ENCODE data around the gene CMTM5. TPM values are rescaled to one million over a fixed set of nuclear protein-coding genes. Genes with fewer than 3 reads are reported as not detected.
A peak's percentile ranks its signal among the peaks of the same experiment; 100 is the strongest.

The CMTM5 gene
- total RNA-seq, 1 donor = not detected

GRCh38 chr14:23353433-23353780, 23.4 kb upstream of the CMTM5 start:
- Histone ChIP-seq H3K27me3 (ENCODE audit: insufficient read depth, low read length) (no peaks in the 10 kb centered on the region), H3K27ac (ENCODE audit: low read depth, low read length) (no peak overlapping the region), H3K4me3 (ENCODE audit: insufficient read depth, low read length) (no peak overlapping the region), H3K36me3 (ENCODE audit: insufficient read depth, low read length) (peaks cover 12% of the 10 kb centered on the region), H2AFZ (ENCODE audit: low read length) (no peak overlapping the region), H3K79me2 (ENCODE audit: insufficient read depth, low read length) (no peaks in the 10 kb centered on the region), H3K9me3 (ENCODE audit: low read depth, low read length) (no peaks in the 10 kb centered on the region), H3K4me1 (ENCODE audit: insufficient read depth, low read length) (peaks cover 7% of the 10 kb centered on the region), H4K20me1 (ENCODE audit: insufficient read depth, low read length) (peaks cover 5% of the 10 kb centered on the region), H3K4me2 (ENCODE audit: insufficient read depth, low read length) (peak overlapping the region; percentile 83)
- peak; percentile 62 for DNase-seq (ENCODE audit: insufficient read length, low spot score, missing footprints)
- TF ChIP-seq, protein P1, sequence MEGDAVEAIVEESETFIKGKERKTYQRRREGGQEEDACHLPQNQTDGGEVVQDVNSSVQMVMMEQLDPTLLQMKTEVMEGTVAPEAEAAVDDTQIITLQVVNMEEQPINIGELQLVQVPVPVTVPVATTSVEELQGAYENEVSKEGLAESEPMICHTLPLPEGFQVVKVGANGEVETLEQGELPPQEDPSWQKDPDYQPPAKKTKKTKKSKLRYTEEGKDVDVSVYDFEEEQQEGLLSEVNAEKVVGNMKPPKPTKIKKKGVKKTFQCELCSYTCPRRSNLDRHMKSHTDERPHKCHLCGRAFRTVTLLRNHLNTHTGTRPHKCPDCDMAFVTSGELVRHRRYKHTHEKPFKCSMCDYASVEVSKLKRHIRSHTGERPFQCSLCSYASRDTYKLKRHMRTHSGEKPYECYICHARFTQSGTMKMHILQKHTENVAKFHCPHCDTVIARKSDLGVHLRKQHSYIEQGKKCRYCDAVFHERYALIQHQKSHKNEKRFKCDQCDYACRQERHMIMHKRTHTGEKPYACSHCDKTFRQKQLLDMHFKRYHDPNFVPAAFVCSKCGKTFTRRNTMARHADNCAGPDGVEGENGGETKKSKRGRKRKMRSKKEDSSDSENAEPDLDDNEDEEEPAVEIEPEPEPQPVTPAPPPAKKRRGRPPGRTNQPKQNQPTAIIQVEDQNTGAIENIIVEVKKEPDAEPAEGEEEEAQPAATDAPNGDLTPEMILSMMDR (IDR thresholded peaks at IDR 0.05; ENCODE audit: extremely low read depth, low read depth, low read length) = no peak

DNA sequence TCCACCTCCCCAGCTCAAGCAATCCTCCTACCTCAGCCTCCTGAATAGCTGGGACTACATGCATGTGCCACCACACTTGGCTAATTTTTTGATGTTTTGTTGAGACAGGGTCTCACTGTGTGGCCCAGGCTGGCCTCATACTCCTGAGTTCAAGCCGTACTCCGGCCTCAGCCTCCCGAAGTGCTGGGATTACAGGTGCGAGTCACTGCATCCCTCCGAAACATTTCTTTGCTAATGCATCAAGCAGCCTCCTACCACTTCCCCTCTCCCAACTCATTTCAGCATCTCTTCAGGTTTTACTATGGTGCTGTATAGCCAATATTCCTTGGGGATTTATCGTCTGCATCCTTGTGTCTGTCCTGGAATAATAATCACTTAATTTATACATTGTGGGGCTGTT, 21.9 kb upstream of the CMTM5 start:
- H3K27ac ChIP-seq (ENCODE audit: low read depth, low read length) = no peak overlapping the region
- no peak overlapping the region for H2AFZ ChIP-seq (ENCODE audit: low read length)
- H4K20me1 ChIP-seq (ENCODE audit: insufficient read depth, low read length) = peaks cover 5% of the 10 kb centered on the region
- H3K4me3 ChIP-seq (ENCODE audit: insufficient read depth, low read length) = no peak overlapping the region
- peaks cover 7% of the 10 kb centered on the region for H3K4me1 ChIP-seq (ENCODE audit: insufficient read depth, low read length)
- H3K79me2 ChIP-seq (ENCODE audit: insufficient read depth, low read length) = no peaks in the 10 kb centered on the region
- H3K27me3 ChIP-seq (ENCODE audit: insufficient read depth, low read length) = no peaks in the 10 kb centered on the region
- peaks cover 12% of the 10 kb centered on the region for H3K36me3 ChIP-seq (ENCODE audit: insufficient read depth, low read length)
- TF ChIP-seq, protein P1 (IDR thresholded peaks at IDR 0.05; ENCODE audit: extremely low read depth, low read depth, low read length) = no peak
- no peak for DNase-seq (ENCODE audit: insufficient read length, low spot score, missing footprints)
- H3K4me2 ChIP-seq (ENCODE audit: insufficient read depth, low read length) = no peak overlapping the region
- no peaks in the 10 kb centered on the region for H3K9me3 ChIP-seq (ENCODE audit: low read depth, low read length)

DNA sequence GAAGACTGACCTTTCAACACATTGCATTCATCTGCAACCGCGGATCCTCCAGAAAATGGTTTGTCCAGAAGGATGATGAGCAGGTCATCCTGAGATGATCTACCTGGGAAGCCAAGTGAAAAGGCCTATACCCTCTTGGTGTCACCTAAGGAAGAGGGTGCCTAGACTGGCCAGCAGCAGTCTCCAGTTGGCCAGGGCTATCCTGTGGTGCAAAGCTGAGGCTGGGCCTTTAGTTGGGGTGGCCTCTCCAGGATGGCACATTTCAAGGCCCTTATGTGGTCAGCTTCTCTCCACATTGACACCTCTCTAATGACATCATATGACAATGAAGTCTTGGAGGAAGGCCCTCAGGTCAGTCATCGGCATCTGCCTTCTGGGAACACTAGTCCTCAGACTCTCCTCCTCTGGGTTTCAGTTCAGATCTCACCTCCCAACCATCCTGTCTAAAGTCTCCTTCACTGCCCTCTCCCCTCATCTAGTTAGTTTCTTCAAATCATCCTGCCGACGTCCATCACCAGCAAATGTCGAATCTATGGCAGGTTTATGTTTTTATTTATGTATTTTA, 20.9 kb upstream of the CMTM5 start:
- Histone ChIP-seq H3K36me3 (ENCODE audit: insufficient read depth, low read length) (peaks cover 12% of the 10 kb centered on the region), H3K27me3 (ENCODE audit: insufficient read depth, low read length) (no peaks in the 10 kb centered on the region), H2AFZ (ENCODE audit: low read length) (no peak overlapping the region), H3K9me3 (ENCODE audit: low read depth, low read length) (no peaks in the 10 kb centered on the region), H3K4me2 (ENCODE audit: insufficient read depth, low read length) (no peak overlapping the region), H3K27ac (ENCODE audit: low read depth, low read length) (no peak overlapping the region), H4K20me1 (ENCODE audit: insufficient read depth, low read length) (peaks cover 5% of the 10 kb centered on the region), H3K4me1 (ENCODE audit: insufficient read depth, low read length) (peaks cover 7% of the 10 kb centered on the region), H3K79me2 (ENCODE audit: insufficient read depth, low read length) (no peaks in the 10 kb centered on the region), H3K4me3 (ENCODE audit: insufficient read depth, low read length) (no peak overlapping the region)
- TF ChIP-seq, protein P1 (IDR thresholded peaks at IDR 0.05; ENCODE audit: extremely low read depth, low read depth, low read length) = no peak
- peak; percentile 63 for DNase-seq (ENCODE audit: insufficient read length, low spot score, missing footprints)

GRCh38 chr14:23356662-23357061, 20.2 kb upstream of the CMTM5 start:
- Histone ChIP-seq H3K79me2 (ENCODE audit: insufficient read depth, low read length) (no peaks in the 10 kb centered on the region), H3K4me1 (ENCODE audit: insufficient read depth, low read length) (peaks cover 7% of the 10 kb centered on the region), H4K20me1 (ENCODE audit: insufficient read depth, low read length) (no peaks in the 10 kb centered on the region), H3K4me3 (ENCODE audit: insufficient read depth, low read length) (no peak overlapping the region), H3K4me2 (ENCODE audit: insufficient read depth, low read length) (no peak overlapping the region), H3K27ac (ENCODE audit: low read depth, low read length) (no peak overlapping the region), H3K9me3 (ENCODE audit: low read depth, low read length) (no peaks in the 10 kb centered on the region), H3K36me3 (ENCODE audit: insufficient read depth, low read length) (peaks cover 12% of the 10 kb centered on the region), H3K27me3 (ENCODE audit: insufficient read depth, low read length) (no peaks in the 10 kb centered on the region), H2AFZ (ENCODE audit: low read length) (no peak overlapping the region)
- TF ChIP-seq, protein P1 (IDR thresholded peaks at IDR 0.05; ENCODE audit: extremely low read depth, low read depth, low read length) = no peak
- peak; percentile 58 for DNase-seq (ENCODE audit: insufficient read length, low spot score, missing footprints)

Measured in osteoblast (primary cell).